RWPE2 (cell line): Measurements from ENCODE around the gene POLD2.

Experiments
- ATAC-seq: fragments of 200-7000 bp; cut with Tn5 transposase; 3 replicates; pipeline ENCODE4 v1.9.1; 2021; ENCODE audit warnings: low read depth
- DNase-seq: peaks from one replicate; pipeline ENCODE4 v3.0.0-alpha.2; 2020; ENCODE audit warnings: low spot score
- H3K27ac ChIP-seq: fragments of 450-650 bp; 2 replicates; pipeline ENCODE4 v1.5.1; 2017; ENCODE audit warnings: mild to moderate bottlenecking; ENCODE audit not compliant: poor library complexity, severe bottlenecking
- H3K27me3 ChIP-seq: fragments of 250-450 bp; sonication (Bioruptor Pico); 2 replicates; pipeline ENCODE4 v1.5.1; 2021; ENCODE audit warnings: mild to moderate bottlenecking, moderate library complexity; ENCODE audit not compliant: insufficient read depth, poor library complexity, severe bottlenecking
- H3K36me3 ChIP-seq: fragments of 250-450 bp; sonication (Bioruptor Pico); 2 replicates; pipeline ENCODE4 v1.5.1; 2020; ENCODE audit warnings: low read depth, mild to moderate bottlenecking, moderate library complexity
- H3K4me1 ChIP-seq: fragments of 250-450 bp; sonication (Bioruptor Pico); 2 replicates; pipeline ENCODE4 v1.5.1; 2021; ENCODE audit warnings: mild to moderate bottlenecking, moderate library complexity; ENCODE audit not compliant: insufficient read depth, poor library complexity, severe bottlenecking
- H3K4me3 ChIP-seq: fragments of 250-450 bp; sonication (Bioruptor Pico); 2 replicates; pipeline ENCODE4 v1.5.1; 2021; ENCODE audit warnings: mild to moderate bottlenecking, moderate library complexity; ENCODE audit not compliant: severe bottlenecking
- H3K9me3 ChIP-seq: fragments of 250-450 bp; sonication (Bioruptor Pico); 2 replicates; pipeline ENCODE4 v1.5.1; 2021; ENCODE audit warnings: mild to moderate bottlenecking, moderate library complexity; ENCODE audit not compliant: severe bottlenecking
- CTCF ChIP-seq: fragments of 450-650 bp; IDR thresholded peaks from one replicate; pipeline ENCODE4 v1.5.1; 2017; ENCODE audit warnings: mild to moderate bottlenecking, moderate library complexity; ENCODE audit not compliant: poor library complexity, severe bottlenecking

Gene POLD2

GRCh38 chr7:44145969-44146911, 22.9 kb upstream of the POLD2 start:
- H3K4me3 ChIP-seq: peak overlapping the region; percentile 17
- DNase-seq: no peak

GRCh38 chr7:44145479-44145968, 22.2 kb upstream of the POLD2 start:
- TF ChIP-seq CTCF: no peak
- Histone ChIP-seq H3K4me1 (no peaks in the 10 kb centered on the region), H3K27me3 (no peaks in the 10 kb centered on the region), H3K27ac (no peak overlapping the region), H3K9me3 (no peaks in the 10 kb centered on the region), H3K4me3 (peak overlapping the region; percentile 17), H3K36me3 (no peaks in the 10 kb centered on the region)
- no peak for DNase-seq
- no peak; the same call in 2 of the 3 replicates for ATAC-seq

More at GRCh38 chr7:44145969-44146911, 22.9 kb upstream of the POLD2 start:
- peak; percentile 75 for ATAC-seq
- Histone ChIP-seq H3K4me1 (no peaks in the 10 kb centered on the region), H3K9me3 (no peaks in the 10 kb centered on the region), H3K27me3 (no peaks in the 10 kb centered on the region), H3K27ac (no peak overlapping the region), H3K36me3 (no peaks in the 10 kb centered on the region)
- no peak for TF ChIP-seq CTCF

GRCh38 chr7:44144968-44145478, 21.7 kb upstream of the POLD2 start:
- Histone ChIP-seq H3K27ac (no peak overlapping the region), H3K27me3 (no peaks in the 10 kb centered on the region), H3K4me1 (no peaks in the 10 kb centered on the region), H3K4me3 (no peak overlapping the region), H3K9me3 (no peaks in the 10 kb centered on the region), H3K36me3 (no peaks in the 10 kb centered on the region)
- ATAC-seq (no peak), DNase-seq (no peak)
- no peak for TF ChIP-seq CTCF

- no peak for DNase-seq
- H3K9me3 ChIP-seq: no peaks in the 10 kb centered on the region
- ATAC-seq: no peak
- no peak overlapping the region for H3K27ac ChIP-seq
- H3K4me1 ChIP-seq: no peaks in the 10 kb centered on the region
- no peak overlapping the region for H3K4me3 ChIP-seq
- no peaks in the 10 kb centered on the region for H3K27me3 ChIP-seq
- no peaks in the 10 kb centered on the region for H3K36me3 ChIP-seq
- TF ChIP-seq CTCF: no peak
Observed at GRCh38 chr7:44144426-44144967, 21.1 kb upstream of the POLD2 start.
